ENCODE results near the gene ITGA11.

Gene ITGA11

GRCh38 chr15:68352401-68353062, 79.4 kb downstream of the ITGA11 start:
- DNase-seq (ENCODE audit: low read depth) = peak; percentile 74

GRCh38 chr15:68349151-68349550, 82.8 kb downstream of the ITGA11 start:
- no peak for DNase-seq (ENCODE audit: low read depth)

- DNase-seq (ENCODE audit: low read depth) = no peak
Measured at GRCh38 chr15:68348606-68349005, 83.4 kb downstream of the ITGA11 start.

- no peak for DNase-seq (ENCODE audit: low read depth)
Measured at GRCh38 chr15:68348081-68348480, 83.9 kb downstream of the ITGA11 start.

GRCh38 chr15:68347392-68347791, 84.6 kb downstream of the ITGA11 start:
- DNase-seq (ENCODE audit: low read depth) = no peak

GRCh38 chr15:68346979-68347378, 85.0 kb downstream of the ITGA11 start:
- DNase-seq (ENCODE audit: low read depth) = no peak

- DNase-seq (ENCODE audit: low read depth) = no peak
Measured at GRCh38 chr15:68345481-68345880, 86.5 kb downstream of the ITGA11 start.

GRCh38 chr15:68344600-68344999, 87.4 kb downstream of the ITGA11 start:
- DNase-seq (ENCODE audit: low read depth) = no peak

GRCh38 chr15:68343579-68344225, 88.3 kb downstream of the ITGA11 start:
- DNase-seq (ENCODE audit: low read depth) = no peak

- DNase-seq (ENCODE audit: low read depth) = no peak
Measured at GRCh38 chr15:68341760-68342725, 89.9 kb downstream of the ITGA11 start.

- DNase-seq (ENCODE audit: low read depth) = no peak
Measured at GRCh38 chr15:68340726-68341671, 91.0 kb downstream of the ITGA11 start.

- DNase-seq (ENCODE audit: low read depth) = no peak
Measured at GRCh38 chr15:68339481-68339880, 92.5 kb downstream of the ITGA11 start.

- no peak for DNase-seq (ENCODE audit: low read depth)
Measured at GRCh38 chr15:68337826-68338225, 94.1 kb downstream of the ITGA11 start.

- DNase-seq (ENCODE audit: low read depth) = no peak
Measured at GRCh38 chr15:68336516-68336915, 95.4 kb downstream of the ITGA11 start.

- no peak for DNase-seq (ENCODE audit: low read depth)
Measured at GRCh38 chr15:68335655-68336054, 96.3 kb downstream of the ITGA11 start.

- no peak for DNase-seq (ENCODE audit: low read depth)
Measured at GRCh38 chr15:68335251-68335650, 96.7 kb downstream of the ITGA11 start.

- no peak for DNase-seq (ENCODE audit: low read depth)
Measured at GRCh38 chr15:68334661-68335124, 97.3 kb downstream of the ITGA11 start.

- no peak for DNase-seq (ENCODE audit: low read depth)
Measured at GRCh38 chr15:68333775-68334470, 98.0 kb downstream of the ITGA11 start.

- no peak for DNase-seq (ENCODE audit: low read depth)
Measured at GRCh38 chr15:68332266-68332665, 99.7 kb downstream of the ITGA11 start.

GRCh38 chr15:68330901-68331300, 101.1 kb downstream of the ITGA11 start:
- DNase-seq (ENCODE audit: low read depth) = no peak

GRCh38 chr15:68330416-68330815, 101.5 kb downstream of the ITGA11 start:
- no peak for DNase-seq (ENCODE audit: low read depth)

Measured in non-pigmented ciliary epithelial cell (primary cell).